Neural cell (in vitro differentiated cells): Measurements from ENCODE around the gene HECTD1.

ENCODE experiments used
- CTCF ChIP-seq: fragments of 450-650 bp; IDR thresholded peaks from 2 replicates; pipeline ENCODE4 v1.5.1; 2014; ENCODE audit warnings: antibody characterized with exemption, mild to moderate bottlenecking, moderate library complexity; ENCODE audit not compliant: poor library complexity, severe bottlenecking
- EP300 ChIP-seq: fragments of 450-650 bp; conservative IDR thresholded peaks from 2 replicates; pipeline ENCODE4 v1.6.1; 2014; ENCODE audit warnings: antibody characterized with exemption, mild to moderate bottlenecking, moderate library complexity; ENCODE audit not compliant: poor library complexity, severe bottlenecking
- EZH2 ChIP-seq: fragments of 200-600, 300-800 bp; shearing (Covaris generic), sonication (generic); IDR thresholded peaks from 2 replicates; pipeline ENCODE4 v1.6.1; 2014; ENCODE audit warnings: antibody characterized with exemption, low read length, borderline replicate concordance, mild to moderate bottlenecking; ENCODE audit not compliant: insufficient read depth, poor library complexity, severe bottlenecking
- MXI1 ChIP-seq: fragments of 450-650 bp; conservative IDR thresholded peaks from 2 replicates; pipeline ENCODE4 v1.6.1; 2014; ENCODE audit warnings: antibody characterized with exemption, mild to moderate bottlenecking; ENCODE audit not compliant: poor library complexity, severe bottlenecking
- POLR2AphosphoS5 ChIP-seq: IDR thresholded peaks from 2 replicates; pipeline ENCODE4 v1.6.1; 2012
- REST ChIP-seq: IDR thresholded peaks from 2 replicates; pipeline ENCODE4 v1.6.1; 2012; ENCODE audit warnings: borderline replicate concordance
- SMC3 ChIP-seq: fragments of 450-650 bp; conservative IDR thresholded peaks from 2 replicates; pipeline ENCODE4 v1.6.1; 2014; ENCODE audit warnings: antibody characterized with exemption, mild to moderate bottlenecking, moderate library complexity; ENCODE audit not compliant: poor library complexity
- TAF1 ChIP-seq: IDR thresholded peaks from 2 replicates; pipeline ENCODE4 v1.6.1; 2012; ENCODE audit warnings: low read depth

- TF ChIP-seq SMC3: no peak
- TF ChIP-seq EZH2: no peak
- no peak for TF ChIP-seq CTCF
- no peak for TF ChIP-seq TAF1
- no peak for TF ChIP-seq EP300
- no peak for TF ChIP-seq MXI1
- TF ChIP-seq POLR2AphosphoS5: no peak
- no peak for TF ChIP-seq REST
Observed at GRCh38 chr14:31142455-31143087, 65.0 kb downstream of the HECTD1 start.
